ENCODE measurements around the gene KIRREL3. TPM values are rescaled to one million over a fixed set of nuclear protein-coding genes. Genes with fewer than 3 reads are reported as not detected.

KIRREL3 gene
- total RNA-seq, 3 donors from 2014 or later: not detected

DNA sequence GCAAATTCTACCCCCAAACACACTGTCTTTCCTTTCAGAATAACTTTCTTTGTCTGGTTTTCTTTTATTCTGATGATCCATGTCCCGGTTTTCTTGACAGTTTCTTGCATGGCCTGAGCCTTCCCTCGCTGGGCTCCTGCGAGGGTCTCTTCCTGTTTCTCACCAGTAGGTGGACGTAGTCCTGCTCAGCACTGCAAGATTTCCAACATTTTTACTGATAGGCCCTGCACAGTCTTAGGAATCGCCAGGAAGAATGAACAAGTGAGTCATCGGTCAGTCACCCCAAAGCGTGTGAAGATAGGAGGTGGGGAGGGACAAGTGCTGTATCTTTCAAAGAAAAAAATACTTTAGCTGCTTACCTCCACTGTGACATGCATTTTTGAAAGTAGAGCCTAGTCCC, 16.9 kb upstream of the KIRREL3 start:
- Mint-ChIP-seq H3K9me3 (no peaks in the 10 kb centered on the region), H3K4me1 (ENCODE audit: low read depth) (no peaks in the 10 kb centered on the region), H3K36me3 (ENCODE audit: insufficient read depth) (no peaks in the 10 kb centered on the region), H3K4me3 (no peak overlapping the region), H3K27me3 (ENCODE audit: low read depth) (peaks cover 7% of the 10 kb centered on the region)
- DNase-seq: no peak
- ATAC-seq: no peak

DNA sequence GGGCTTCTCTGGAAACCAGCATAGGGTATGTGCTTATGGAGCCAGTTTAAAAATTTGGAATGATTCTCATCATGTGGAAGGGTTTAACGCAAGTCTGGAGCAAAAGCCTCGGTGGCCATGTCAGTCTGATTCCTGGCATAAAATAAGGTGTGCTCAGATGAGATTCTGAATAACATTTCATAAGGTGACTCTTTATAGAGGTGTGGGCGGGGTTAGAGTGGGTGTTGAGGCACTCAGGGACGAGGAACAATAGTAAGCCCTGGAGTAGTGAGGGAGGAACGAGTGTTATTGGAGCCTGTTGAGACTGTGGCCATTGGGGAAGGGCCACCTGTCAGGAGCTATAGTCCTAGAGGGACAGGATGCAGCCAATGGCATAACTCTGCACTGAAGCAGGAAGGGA, 13.0 kb upstream of the KIRREL3 start:
- no peak overlapping the region for H3K4me3 Mint-ChIP-seq
- no peaks in the 10 kb centered on the region for H3K9me3 Mint-ChIP-seq
- DNase-seq: no peak
- H3K4me1 Mint-ChIP-seq (ENCODE audit: low read depth): no peaks in the 10 kb centered on the region
- H3K36me3 Mint-ChIP-seq (ENCODE audit: insufficient read depth): no peaks in the 10 kb centered on the region
- peaks cover 6% of the 10 kb centered on the region for H3K27me3 Mint-ChIP-seq (ENCODE audit: low read depth)
- ATAC-seq: no peak

- DNase-seq: no peak
- Mint-ChIP-seq H3K27me3 (ENCODE audit: low read depth) (peaks cover 39% of the 10 kb centered on the region), H3K4me3 (no peak overlapping the region), H3K4me1 (ENCODE audit: low read depth) (no peaks in the 10 kb centered on the region), H3K36me3 (ENCODE audit: insufficient read depth) (no peaks in the 10 kb centered on the region), H3K9me3 (no peaks in the 10 kb centered on the region)
- ATAC-seq: no peak
Observed at GRCh38 chr11:127006311-127006710, 5.7 kb upstream of the KIRREL3 start.

DNA sequence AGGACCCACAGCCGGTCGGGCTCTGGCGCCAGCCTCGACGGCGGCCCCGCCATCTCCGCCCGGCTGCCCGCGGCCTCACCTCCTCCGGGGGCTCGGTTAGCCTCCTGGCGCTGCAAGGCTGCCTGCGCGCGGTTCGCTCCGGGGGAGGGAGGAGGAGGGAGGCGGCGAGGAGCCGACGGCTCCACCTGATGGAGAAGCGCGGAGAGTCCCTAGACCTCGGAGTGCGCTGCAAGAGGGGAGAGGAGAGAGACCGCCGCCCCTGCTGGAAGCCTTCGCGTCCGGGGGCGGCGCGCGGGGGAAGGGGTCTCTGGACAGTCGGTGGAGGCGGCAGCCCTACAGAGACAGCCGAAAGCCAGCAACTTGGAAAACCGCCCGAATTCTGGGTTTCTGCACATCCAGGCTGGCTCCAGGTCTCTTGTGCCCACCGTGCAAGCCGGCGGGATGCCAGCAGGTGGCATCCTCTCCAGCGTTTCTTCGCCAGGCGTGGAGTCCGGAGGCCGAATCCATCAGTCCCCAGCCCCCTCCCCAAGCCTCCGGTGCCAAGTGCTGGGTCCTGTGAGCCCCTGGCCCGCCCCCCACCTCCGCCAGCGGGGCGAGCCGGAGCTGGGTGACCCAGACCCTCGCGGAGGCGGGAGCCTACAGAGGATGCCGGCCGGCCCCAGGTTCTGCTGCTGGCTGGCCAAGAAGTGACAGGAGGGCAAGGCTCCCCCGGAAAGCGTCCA, 2.9 kb upstream of the KIRREL3 start:
- Mint-ChIP-seq H3K36me3 (ENCODE audit: insufficient read depth) (no peaks in the 10 kb centered on the region), H3K27me3 (ENCODE audit: low read depth) (peaks cover 36% of the 10 kb centered on the region), H3K4me1 (ENCODE audit: low read depth) (no peaks in the 10 kb centered on the region), H3K9me3 (no peaks in the 10 kb centered on the region), H3K4me3 (no peak overlapping the region)
- DNase-seq (no peak), ATAC-seq (peak in 1 of 2 donors; percentile 36)

DNA sequence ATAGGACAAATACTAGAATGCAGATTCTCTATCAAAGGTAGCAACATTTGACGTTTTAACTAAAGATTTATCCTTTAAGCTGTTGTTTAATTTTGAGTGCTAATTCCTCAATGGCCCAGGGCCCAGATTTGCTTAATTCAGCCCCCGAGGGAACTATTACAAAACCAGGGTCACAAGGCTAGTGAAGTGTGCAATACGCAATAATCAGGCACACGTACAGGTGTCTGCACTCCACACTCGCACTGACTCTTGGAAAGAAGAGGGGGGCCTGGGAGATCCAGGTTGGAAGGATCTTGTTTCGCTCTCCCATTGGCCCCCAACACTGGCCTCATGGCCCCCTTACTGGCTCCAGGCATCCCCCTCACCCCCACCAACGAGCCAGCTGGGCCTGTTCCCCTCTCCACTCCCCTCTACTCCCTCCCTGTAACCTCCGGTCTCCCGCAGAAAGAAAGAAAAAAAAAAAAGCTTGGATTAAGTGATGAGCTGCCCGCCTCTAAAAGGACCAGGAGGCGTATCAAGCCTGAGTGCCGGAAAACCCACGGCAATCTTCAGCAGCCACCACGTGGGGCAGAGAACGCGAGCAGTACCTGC, 2.2 kb upstream of the KIRREL3 start:
- peaks cover 36% of the 10 kb centered on the region for H3K27me3 Mint-ChIP-seq (ENCODE audit: low read depth)
- H3K4me3 Mint-ChIP-seq: no peak overlapping the region
- no peak for ATAC-seq
- no peak for DNase-seq
- no peaks in the 10 kb centered on the region for H3K9me3 Mint-ChIP-seq
- H3K4me1 Mint-ChIP-seq (ENCODE audit: low read depth): no peaks in the 10 kb centered on the region
- no peaks in the 10 kb centered on the region for H3K36me3 Mint-ChIP-seq (ENCODE audit: insufficient read depth)

- no peak overlapping the region for H3K4me3 Mint-ChIP-seq
- ATAC-seq (no peak), DNase-seq (no peak)
- peaks cover 49% of the 10 kb centered on the region for H3K27me3 Mint-ChIP-seq (ENCODE audit: low read depth)
- H3K9me3 Mint-ChIP-seq: no peaks in the 10 kb centered on the region
- H3K4me1 Mint-ChIP-seq (ENCODE audit: low read depth): no peaks in the 10 kb centered on the region
- no peaks in the 10 kb centered on the region for H3K36me3 Mint-ChIP-seq (ENCODE audit: insufficient read depth)
Observed at GRCh38 chr11:127000981-127001380, 411 bp upstream of the KIRREL3 start.

DNA sequence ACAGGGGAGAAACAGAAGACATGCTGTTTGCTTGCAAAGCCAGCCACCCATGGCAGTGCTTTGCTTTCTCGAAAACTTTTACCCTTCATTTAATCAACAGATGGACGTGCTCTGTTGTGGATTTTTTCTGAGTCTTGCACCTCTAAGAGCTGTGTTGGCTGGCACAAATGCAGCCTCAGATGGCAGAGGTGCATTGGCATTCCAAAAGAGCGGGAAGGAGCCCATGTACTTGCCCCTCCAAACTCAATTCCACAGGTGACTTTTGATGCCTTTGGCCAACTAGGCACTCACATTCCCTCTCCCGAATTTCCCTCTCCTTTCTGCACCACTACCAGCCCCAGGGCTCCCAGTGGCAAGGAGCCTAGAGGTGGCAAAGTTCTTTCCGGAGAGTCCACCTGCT, 1.2 kb downstream of the KIRREL3 start:
- H3K36me3 Mint-ChIP-seq (ENCODE audit: insufficient read depth): no peaks in the 10 kb centered on the region
- no peak for ATAC-seq
- DNase-seq: no peak
- H3K27me3 Mint-ChIP-seq (ENCODE audit: low read depth): peaks cover 40% of the 10 kb centered on the region
- H3K4me1 Mint-ChIP-seq (ENCODE audit: low read depth): no peaks in the 10 kb centered on the region
- no peak overlapping the region for H3K4me3 Mint-ChIP-seq
- H3K9me3 Mint-ChIP-seq: no peaks in the 10 kb centered on the region

DNA sequence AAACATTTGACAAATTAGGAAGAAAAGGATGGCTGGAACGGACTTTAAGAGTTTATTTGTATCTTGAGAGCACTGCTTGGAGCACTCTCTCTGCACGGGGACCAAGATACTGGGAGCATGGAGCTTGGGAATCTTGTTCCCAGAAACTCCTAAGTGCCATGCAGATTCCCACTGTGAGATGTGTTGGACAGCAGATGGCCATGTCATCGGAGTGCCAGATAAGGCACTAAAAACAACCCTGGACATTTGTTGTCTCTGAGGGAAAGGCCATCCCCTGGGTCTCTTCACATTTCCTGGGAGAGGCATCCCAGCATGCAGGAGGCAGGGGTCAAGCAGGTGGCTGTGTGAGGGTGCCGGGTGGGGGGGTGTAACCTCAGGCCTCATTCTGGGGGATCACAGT, 2.9 kb downstream of the KIRREL3 start:
- no peaks in the 10 kb centered on the region for H3K36me3 Mint-ChIP-seq (ENCODE audit: insufficient read depth)
- DNase-seq (no peak), ATAC-seq (no peak)
- H3K27me3 Mint-ChIP-seq (ENCODE audit: low read depth): peaks cover 38% of the 10 kb centered on the region
- no peaks in the 10 kb centered on the region for H3K9me3 Mint-ChIP-seq
- H3K4me1 Mint-ChIP-seq (ENCODE audit: low read depth): no peaks in the 10 kb centered on the region
- H3K4me3 Mint-ChIP-seq: no peak overlapping the region

DNA sequence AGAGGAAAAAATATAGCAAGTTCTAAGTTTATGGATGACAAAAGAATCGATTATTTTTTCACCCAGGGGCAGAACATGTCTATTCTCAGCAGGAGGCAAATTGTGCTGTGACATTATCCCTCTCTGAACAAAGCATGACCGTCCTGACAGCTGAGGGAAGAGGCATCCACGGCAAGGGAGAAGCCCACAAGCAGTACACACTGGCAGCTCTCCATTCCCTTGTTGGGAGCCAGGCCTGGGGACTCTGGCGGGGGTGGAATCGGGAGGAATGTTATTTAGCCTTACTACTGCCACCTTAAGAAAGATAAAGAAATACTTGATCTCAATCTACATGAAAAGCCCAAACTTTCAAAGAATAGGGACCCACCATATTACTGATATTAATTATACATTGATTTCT, 3.4 kb downstream of the KIRREL3 start:
- no peaks in the 10 kb centered on the region for H3K36me3 Mint-ChIP-seq (ENCODE audit: insufficient read depth)
- DNase-seq (no peak), ATAC-seq (no peak)
- no peaks in the 10 kb centered on the region for H3K4me1 Mint-ChIP-seq (ENCODE audit: low read depth)
- H3K4me3 Mint-ChIP-seq: no peak overlapping the region
- H3K9me3 Mint-ChIP-seq: no peaks in the 10 kb centered on the region
- H3K27me3 Mint-ChIP-seq (ENCODE audit: low read depth): peaks cover 36% of the 10 kb centered on the region

GRCh38 chr11:126996036-126996804, 4.3 kb downstream of the KIRREL3 start:
- DNase-seq: no peak
- no peaks in the 10 kb centered on the region for H3K9me3 Mint-ChIP-seq
- H3K4me3 Mint-ChIP-seq: no peak overlapping the region
- H3K4me1 Mint-ChIP-seq (ENCODE audit: low read depth): no peaks in the 10 kb centered on the region
- no peak for ATAC-seq
- no peaks in the 10 kb centered on the region for H3K36me3 Mint-ChIP-seq (ENCODE audit: insufficient read depth)
- peaks cover 36% of the 10 kb centered on the region for H3K27me3 Mint-ChIP-seq (ENCODE audit: low read depth)

DNA sequence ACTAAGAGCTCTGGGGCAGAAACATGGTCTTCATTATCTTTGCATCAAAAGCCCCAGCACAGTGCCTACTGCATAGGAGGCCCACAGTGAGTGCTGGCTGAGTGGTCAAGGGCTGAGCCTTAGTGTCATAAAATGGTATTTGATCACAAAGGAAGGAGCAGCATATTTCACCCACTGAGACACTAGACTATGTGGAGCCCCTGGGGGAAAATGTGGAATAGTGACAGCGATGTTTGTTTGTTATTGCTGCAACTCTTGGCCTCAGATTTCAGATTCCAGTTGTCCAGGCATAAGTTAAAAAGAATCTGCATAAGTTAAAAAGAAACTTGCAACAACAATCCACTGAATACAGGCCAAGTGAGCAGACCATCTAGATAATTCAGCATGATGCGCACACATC, 7.0 kb downstream of the KIRREL3 start:
- H3K36me3 Mint-ChIP-seq (ENCODE audit: insufficient read depth): no peaks in the 10 kb centered on the region
- no peaks in the 10 kb centered on the region for H3K4me1 Mint-ChIP-seq (ENCODE audit: low read depth)
- no peak for ATAC-seq
- no peaks in the 10 kb centered on the region for H3K9me3 Mint-ChIP-seq
- H3K27me3 Mint-ChIP-seq (ENCODE audit: low read depth): peaks cover 43% of the 10 kb centered on the region
- no peak overlapping the region for H3K4me3 Mint-ChIP-seq
- DNase-seq: no peak

DNA sequence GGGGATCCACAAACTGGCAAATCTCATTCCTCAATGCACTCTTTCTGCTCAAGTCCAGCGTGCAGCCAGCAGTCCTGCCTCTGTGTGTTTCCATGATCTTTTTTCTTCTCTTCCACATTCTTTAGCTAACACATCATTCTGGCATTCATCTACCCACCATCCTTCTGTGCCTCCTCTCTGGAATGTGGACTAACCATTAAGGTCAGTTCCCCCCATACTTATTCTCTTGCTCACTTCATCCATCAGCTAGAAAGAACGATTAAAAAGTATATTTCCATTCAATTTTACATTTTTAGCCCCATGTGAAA, 7.8 kb downstream of the KIRREL3 start:
- Mint-ChIP-seq H3K4me1 (ENCODE audit: low read depth) (no peaks in the 10 kb centered on the region), H3K27me3 (ENCODE audit: low read depth) (peaks cover 43% of the 10 kb centered on the region), H3K4me3 (no peak overlapping the region), H3K9me3 (no peaks in the 10 kb centered on the region), H3K36me3 (ENCODE audit: insufficient read depth) (no peaks in the 10 kb centered on the region)
- DNase-seq: no peak
- ATAC-seq: no peak

DNA sequence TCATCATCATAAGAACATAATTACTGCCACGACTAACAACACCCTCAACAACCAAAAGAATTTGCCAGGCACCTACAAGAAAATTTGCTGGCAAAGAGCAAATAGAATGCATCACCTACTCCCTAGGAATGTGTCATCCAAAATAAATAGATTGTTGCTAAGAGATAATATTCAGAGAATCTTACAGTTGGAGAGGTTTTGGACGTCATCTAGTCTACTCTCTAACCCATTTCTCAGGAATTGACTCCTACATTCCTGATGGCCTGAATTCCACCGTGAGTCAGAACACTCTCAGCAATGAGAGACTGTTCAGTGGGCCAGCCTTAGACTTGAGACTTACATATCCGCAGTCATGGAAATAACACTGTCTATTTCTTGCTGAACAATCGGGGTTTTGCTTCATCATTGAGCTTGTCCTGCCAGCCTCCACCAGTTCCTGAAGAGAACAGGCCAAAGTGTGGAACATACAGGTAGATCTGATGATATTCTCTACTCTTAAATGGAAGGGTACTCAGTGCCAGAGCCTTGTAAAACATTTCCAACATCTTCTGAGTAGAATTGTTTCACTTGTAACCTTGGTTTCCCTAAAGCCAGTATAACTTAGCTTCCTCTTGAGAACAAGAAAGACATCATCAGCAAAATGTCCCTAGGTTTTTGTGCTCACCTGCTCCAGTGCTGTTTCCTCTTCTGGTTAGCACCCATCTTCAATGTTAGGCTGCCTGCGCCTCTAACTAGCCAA, 8.3 kb downstream of the KIRREL3 start:
- Mint-ChIP-seq H3K27me3 (ENCODE audit: low read depth) (peaks cover 42% of the 10 kb centered on the region), H3K4me1 (ENCODE audit: low read depth) (no peaks in the 10 kb centered on the region), H3K36me3 (ENCODE audit: insufficient read depth) (no peaks in the 10 kb centered on the region), H3K4me3 (no peak overlapping the region), H3K9me3 (no peaks in the 10 kb centered on the region)
- ATAC-seq: no peak
- DNase-seq: no peak

GRCh38 chr11:126991596-126991995, 9.0 kb downstream of the KIRREL3 start:
- no peak for ATAC-seq
- peaks cover 35% of the 10 kb centered on the region for H3K27me3 Mint-ChIP-seq (ENCODE audit: low read depth)
- DNase-seq: no peak
- H3K4me3 Mint-ChIP-seq: no peak overlapping the region
- no peaks in the 10 kb centered on the region for H3K4me1 Mint-ChIP-seq (ENCODE audit: low read depth)
- H3K36me3 Mint-ChIP-seq (ENCODE audit: insufficient read depth): no peaks in the 10 kb centered on the region
- no peaks in the 10 kb centered on the region for H3K9me3 Mint-ChIP-seq

Data from activated T-cell treated with anti-CD3 and anti-CD28 coated beads, Interleukin-2, amount 50 U/mL, for 4 hours (primary cell).